Spinal cord (tissue), 10 donors: ENCODE measurements around the gene SH3GL2. TPM values are rescaled to one million over a fixed set of nuclear protein-coding genes. Genes with fewer than 3 reads are reported as not detected.

Experiments used
- DNase-seq, 6 donors: peaks; one replicate each; pipeline versions ENCODE4 v3.0.0 to v3.0.0-alpha.2; 2013 to 2015; ENCODE audit warnings: low spot score in 6 of 6, low read depth in 4 of 6
- H3K27ac ChIP-seq: one replicate; pipeline ENCODE4 v1.5.1; 2013; ENCODE audit warnings: low read depth, low read length, control low read depth
- H3K27me3 ChIP-seq: one replicate; pipeline ENCODE4 v1.6.1; 2013; ENCODE audit warnings: low read length; ENCODE audit not compliant: control insufficient read depth, insufficient read depth
- H3K36me3 ChIP-seq: one replicate; pipeline ENCODE4 v1.6.1; 2013; ENCODE audit warnings: low read length; ENCODE audit not compliant: control insufficient read depth, insufficient read depth
- H3K4me1 ChIP-seq: one replicate; pipeline ENCODE4 v1.6.1; 2013; ENCODE audit warnings: low read length; ENCODE audit not compliant: control insufficient read depth, insufficient read depth
- H3K4me3 ChIP-seq: one replicate; pipeline ENCODE4 v1.5.1; 2013; ENCODE audit warnings: low read depth, low read length, control low read depth
- H3K9me3 ChIP-seq: one replicate; pipeline ENCODE4 v1.6.1; 2013; ENCODE audit warnings: low read length; ENCODE audit not compliant: control insufficient read depth, insufficient read depth
- WGBS: methylation state at CpG from one replicate; pipeline ENCODE4 v1.1.5; 2013; ENCODE audit warnings: missing lambda C conversion rate; ENCODE audit not compliant: insufficient coverage; 5-methylcytosine and 5-hydroxymethylcytosine counted together
- polyA plus RNA-seq, 2 donors: library from polyadenylated mRNA; unstranded; fragments of 120-200 nt; gene quantifications; one replicate each; pipeline ENCODE4 v1.2.1, GENCODE V29; 2013; ENCODE audit not compliant: insufficient read length in 2 of 2
- total RNA-seq, 2 donors: library from RNA; depleted of rRNA in 1 of 2; stranded (reverse); fragments of 120-200 nt in 1 of 2; fragments of >200 nt in 1 of 2; gene quantifications; one replicate each; pipeline versions ENCODE4 v1.2.3 to v1.2.4, GENCODE V29; 2013 to 2014
- donor health status: healthy.

Gene SH3GL2
- total and polyA plus RNA-seq, 4 donors: 20.1 to 72.3 (median 60.7) TPM

DNA sequence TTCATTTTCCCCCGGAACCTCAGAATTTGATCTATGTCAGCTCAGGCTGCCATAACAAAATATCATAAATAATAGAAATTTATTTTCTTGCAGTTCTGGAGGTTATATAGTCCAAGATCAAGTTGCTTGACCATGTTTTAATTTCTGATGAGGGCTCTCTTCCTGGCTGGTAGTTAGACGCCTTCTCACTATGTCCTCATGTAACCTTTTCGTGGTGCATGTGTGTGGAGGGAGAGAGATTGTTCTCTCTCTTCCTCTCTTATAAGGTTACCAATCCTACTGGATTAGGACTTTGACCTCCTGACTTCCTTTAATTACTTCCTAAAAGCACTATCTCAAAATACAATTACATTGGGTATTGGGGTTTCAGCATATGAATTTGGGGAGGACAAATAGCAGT, 198.6 kb downstream of the SH3GL2 start:
- no peak for DNase-seq
- Histone ChIP-seq H3K27ac (no peak overlapping the region), H3K27me3 (no peaks in the 10 kb centered on the region), H3K4me3 (no peak overlapping the region), H3K36me3 (no peaks in the 10 kb centered on the region), H3K4me1 (no peaks in the 10 kb centered on the region), H3K9me3 (peaks cover 1% of the 10 kb centered on the region)
- no CpG with 5 or more reads among the region's 3 CpGs for WGBS

- WGBS: 43% methylated on average over 1 of the region's 6 CpGs
- no peaks in the 10 kb centered on the region for H3K9me3 ChIP-seq
- DNase-seq: peak in 1 of 6 donors; percentile 51
- no peaks in the 10 kb centered on the region for H3K4me1 ChIP-seq
- no peak overlapping the region for H3K4me3 ChIP-seq
- H3K27ac ChIP-seq: no peak overlapping the region
- no peaks in the 10 kb centered on the region for H3K36me3 ChIP-seq
- no peaks in the 10 kb centered on the region for H3K27me3 ChIP-seq
Observed at GRCh38 chr9:17782430-17783149, 203.7 kb downstream of the SH3GL2 start.

- Histone ChIP-seq H3K27me3 (no peaks in the 10 kb centered on the region), H3K4me1 (no peaks in the 10 kb centered on the region), H3K4me3 (no peak overlapping the region), H3K36me3 (no peaks in the 10 kb centered on the region), H3K27ac (no peak overlapping the region), H3K9me3 (no peaks in the 10 kb centered on the region)
- no peak for DNase-seq
- WGBS: no CpG with 5 or more reads among the region's 1 CpG
Observed at GRCh38 chr9:17783227-17783626, 204.4 kb downstream of the SH3GL2 start.

GRCh38 chr9:17789316-17789715, 210.4 kb downstream of the SH3GL2 start:
- no peaks in the 10 kb centered on the region for H3K4me1 ChIP-seq
- H3K4me3 ChIP-seq: no peak overlapping the region
- no peak overlapping the region for H3K27ac ChIP-seq
- H3K27me3 ChIP-seq: no peaks in the 10 kb centered on the region
- no peaks in the 10 kb centered on the region for H3K9me3 ChIP-seq
- no peaks in the 10 kb centered on the region for H3K36me3 ChIP-seq
- DNase-seq: no peak
- 97% methylated on average over 5 of the region's 6 CpGs for WGBS

GRCh38 chr9:17793713-17794622, 215.1 kb downstream of the SH3GL2 start:
- Histone ChIP-seq H3K4me3 (no peak overlapping the region), H3K4me1 (no peaks in the 10 kb centered on the region), H3K27ac (no peak overlapping the region), H3K36me3 (peaks cover 2% of the 10 kb centered on the region), H3K9me3 (no peaks in the 10 kb centered on the region), H3K27me3 (no peaks in the 10 kb centered on the region)
- 78% methylated on average over 6 of the region's 14 CpGs for WGBS
- no peak for DNase-seq

- no peak for DNase-seq
- 89% methylated on average over 3 of the region's 6 CpGs for WGBS
- no peak overlapping the region for H3K27ac ChIP-seq
Observed at GRCh38 chr9:17795744-17796143, 216.9 kb downstream of the SH3GL2 start.

DNA sequence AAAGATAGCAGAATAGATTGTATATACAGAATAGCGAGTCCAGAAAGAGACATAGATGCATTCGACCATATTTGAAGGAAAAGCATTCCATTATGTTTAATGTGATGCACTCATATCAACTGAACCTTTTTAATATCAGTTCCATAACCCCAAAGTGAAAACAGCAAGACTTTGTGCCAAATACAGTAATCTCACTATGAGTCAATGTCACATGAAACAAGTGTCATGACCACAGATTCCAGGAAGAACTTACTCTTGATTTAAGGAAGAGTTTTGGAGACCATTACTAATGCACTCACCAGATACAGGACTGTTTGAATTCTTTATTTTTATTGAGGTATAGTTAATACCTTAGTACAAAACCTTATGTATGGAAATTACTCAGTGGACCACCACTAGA, 220.5 kb downstream of the SH3GL2 start:
- H3K27ac ChIP-seq: no peak overlapping the region
- H3K4me1 ChIP-seq: no peaks in the 10 kb centered on the region
- no CpG with 5 or more reads among the region's 2 CpGs for WGBS
- peaks cover 2% of the 10 kb centered on the region for H3K36me3 ChIP-seq
- H3K9me3 ChIP-seq: no peaks in the 10 kb centered on the region
- no peaks in the 10 kb centered on the region for H3K27me3 ChIP-seq
- H3K4me3 ChIP-seq: no peak overlapping the region
- no peak for DNase-seq

More at GRCh38 chr9:17795744-17796143, 216.9 kb downstream of the SH3GL2 start:
- Histone ChIP-seq H3K4me3 (no peak overlapping the region), H3K4me1 (no peaks in the 10 kb centered on the region), H3K36me3 (peaks cover 2% of the 10 kb centered on the region), H3K9me3 (no peaks in the 10 kb centered on the region), H3K27me3 (no peaks in the 10 kb centered on the region)

DNA sequence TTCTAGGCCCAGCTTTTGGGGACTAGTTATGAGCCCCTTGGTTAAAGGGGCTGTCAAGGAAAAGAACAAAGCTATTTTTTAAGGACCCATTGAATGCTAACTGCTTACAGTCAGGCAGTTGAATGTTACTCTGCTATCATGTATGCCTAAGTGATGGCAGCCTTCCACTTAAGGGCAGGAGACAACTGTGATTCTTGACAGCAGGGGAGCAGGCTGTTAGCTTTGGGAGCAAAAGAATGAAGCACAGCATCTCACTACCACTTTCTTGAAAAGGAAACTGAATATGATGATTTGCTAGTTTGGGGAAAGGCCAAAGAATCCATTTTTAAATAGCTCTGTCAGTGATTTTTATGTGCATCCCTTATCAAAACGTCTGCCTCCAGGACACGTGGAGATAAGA, 221.6 kb downstream of the SH3GL2 start:
- Histone ChIP-seq H3K4me3 (no peak overlapping the region), H3K9me3 (no peaks in the 10 kb centered on the region), H3K4me1 (no peaks in the 10 kb centered on the region), H3K27ac (no peak overlapping the region), H3K36me3 (no peaks in the 10 kb centered on the region), H3K27me3 (no peaks in the 10 kb centered on the region)
- WGBS: no CpG with 5 or more reads among the region's 2 CpGs
- peak in 1 of 6 donors; percentile 90 for DNase-seq

DNA sequence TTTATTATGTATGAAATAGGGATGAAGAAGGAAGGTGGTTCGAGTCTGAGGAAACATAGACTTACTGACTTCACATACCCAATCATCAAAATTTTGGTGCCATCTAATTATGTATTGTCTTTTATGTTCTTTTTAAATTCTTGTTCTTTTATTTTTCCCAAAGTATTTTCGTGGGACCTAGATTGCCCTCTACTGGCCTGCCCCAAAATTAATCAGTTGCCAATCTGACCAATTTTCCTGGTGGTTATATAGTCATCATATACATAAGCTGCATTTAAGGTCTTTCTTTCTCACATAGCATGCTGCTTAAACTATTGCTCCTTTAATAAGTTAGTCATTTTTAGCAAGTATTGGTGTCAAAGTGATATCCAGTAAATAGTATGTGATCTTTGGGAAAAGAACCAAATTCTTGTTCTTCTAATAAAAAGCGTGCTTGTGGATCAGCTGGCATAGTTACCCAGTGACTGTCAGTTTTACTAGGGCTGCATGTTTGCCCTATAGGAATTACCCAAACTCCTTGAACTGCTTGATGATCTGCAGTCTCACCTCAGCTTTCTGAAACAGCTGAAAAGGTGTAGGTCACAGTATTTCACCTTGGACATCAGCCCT, 223.5 kb downstream of the SH3GL2 start:
- no peak overlapping the region for H3K27ac ChIP-seq
- DNase-seq: peak in 3 of 6 donors; percentile 17 to 76 (median 59)
- H3K4me3 ChIP-seq: no peak overlapping the region
- no peaks in the 10 kb centered on the region for H3K27me3 ChIP-seq
- WGBS: 100% methylated on average over 1 of the region's 3 CpGs
- H3K36me3 ChIP-seq: no peaks in the 10 kb centered on the region
- no peaks in the 10 kb centered on the region for H3K9me3 ChIP-seq
- H3K4me1 ChIP-seq: no peaks in the 10 kb centered on the region
